Small intestine (tissue), 7 donors: Measurements from ENCODE around the gene NCKIPSD. TPM values are rescaled to one million over a fixed set of nuclear protein-coding genes. Genes with fewer than 3 reads are reported as not detected.
"Not testable (repeated sequence)": the region's sequence is repeated elsewhere in the genome, so short reads cannot be mapped to it uniquely, and the experiment has no call there.

Source experiments
- DNase-seq, 2 donors: peaks; one replicate each; pipeline versions ENCODE4 v3.0.0 to v3.0.0-alpha.2; 2013
- FAIRE-seq: peaks from 2 replicates; lab custom pipeline; 2012; peaks lifted over from hg19 to GRCh38; lab: Jason Lieb, UNC
- H3K27ac ChIP-seq, 3 donors: one replicate each; pipeline ENCODE4 v1.5.1; 2013; ENCODE audit warnings: low read length in 2 of 3, mild to moderate bottlenecking in 2 of 3, control low read depth in 1 of 3, inconsistent platforms in 1 of 3, low read depth in 1 of 3, moderate library complexity in 1 of 3
- H3K27me3 ChIP-seq, 3 donors: one replicate each; pipeline ENCODE4 v1.6.1; 2013; ENCODE audit warnings: low read length in 3 of 3, inconsistent platforms in 1 of 3; ENCODE audit not compliant: control insufficient read depth in 3 of 3, insufficient read depth in 3 of 3
- H3K36me3 ChIP-seq, 3 donors: one replicate each; pipeline ENCODE4 v1.6.1; 2013; ENCODE audit warnings: low read length in 3 of 3, inconsistent platforms in 1 of 3, low read depth in 1 of 3, mild to moderate bottlenecking in 1 of 3, moderate library complexity in 1 of 3; ENCODE audit not compliant: control insufficient read depth in 3 of 3, insufficient read depth in 2 of 3
- H3K4me1 ChIP-seq, 3 donors: one replicate each; pipeline ENCODE4 v1.6.1; 2013; ENCODE audit warnings: low read length in 2 of 3, inconsistent platforms in 1 of 3, low read depth in 1 of 3, mild to moderate bottlenecking in 1 of 3, moderate library complexity in 1 of 3; ENCODE audit not compliant: control insufficient read depth in 3 of 3, insufficient read depth in 2 of 3
- H3K4me3 ChIP-seq, 3 donors: one replicate each; pipeline ENCODE4 v1.5.1; 2013; ENCODE audit warnings: low read length in 3 of 3, control low read depth in 1 of 3, inconsistent platforms in 1 of 3, low read depth in 1 of 3, mild to moderate bottlenecking in 1 of 3, moderate library complexity in 1 of 3
- H3K9me3 ChIP-seq, 2 donors: one replicate each; pipeline ENCODE4 v1.6.1; 2013; ENCODE audit warnings: low read depth in 1 of 2, low read length in 1 of 2; ENCODE audit not compliant: control insufficient read depth in 2 of 2, insufficient read depth in 1 of 2
- WGBS, 3 donors: extraction: QIAGEN DNeasy Blood & Tissue Kit; methylation state at CpG; one replicate each; pipeline ENCODE4 v1.1.7; 2013; 5-methylcytosine and 5-hydroxymethylcytosine counted together
- polyA plus RNA-seq, 4 donors: library from polyadenylated mRNA; stranded (reverse) in 3 of 4; unstranded in 1 of 4; fragments of 200-250 nt in 3 of 4; fragments of 120-200 nt in 1 of 4; gene quantifications; one replicate each; pipeline versions ENCODE4 v1.2.1 to v1.2.3, GENCODE V29; 2013
- donor health status: healthy with polysubstance abuse.
- donor health status: control.
- donor health status: control.
- donor health status: Bipolar disorder and iron deficiency.
- donor health status: healthy.

Gene NCKIPSD
- polyA plus RNA-seq, 4 donors: 8.9 to 16.7 (median 14.5) TPM

DNA sequence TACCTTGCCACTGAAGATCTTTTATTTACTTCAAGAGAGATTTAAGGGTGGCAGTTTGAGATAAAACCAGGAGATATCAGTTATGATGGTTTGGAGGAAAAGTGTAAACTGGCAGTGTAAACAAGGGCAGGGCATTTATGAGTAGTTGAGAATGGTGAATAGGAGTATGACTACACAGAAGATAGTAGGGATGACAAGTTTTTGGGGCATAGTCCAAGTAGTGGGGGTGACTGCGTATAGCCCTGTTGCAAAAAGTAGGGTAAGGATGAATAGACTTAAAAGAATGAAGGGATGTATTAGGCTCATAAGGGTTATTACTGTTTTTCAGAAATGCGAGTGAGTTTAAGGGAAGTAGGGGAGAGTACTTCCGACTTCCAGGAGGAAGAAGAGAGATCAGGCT lies 37.6 kb upstream of the NCKIPSD start:
- H3K27me3 ChIP-seq, H3K36me3 ChIP-seq, H3K9me3 ChIP-seq, H3K4me3 ChIP-seq, H3K4me1 ChIP-seq, FAIRE-seq: not testable (repeated sequence)
- WGBS, 3 donors: 24 to 65% (median 42%) methylated on average over 3 of the region's 3 CpGs
- H3K27ac ChIP-seq: peak overlapping the region in 1 of 3 donors; percentile 8
- peak; percentile 42 to 62 for DNase-seq

DNA sequence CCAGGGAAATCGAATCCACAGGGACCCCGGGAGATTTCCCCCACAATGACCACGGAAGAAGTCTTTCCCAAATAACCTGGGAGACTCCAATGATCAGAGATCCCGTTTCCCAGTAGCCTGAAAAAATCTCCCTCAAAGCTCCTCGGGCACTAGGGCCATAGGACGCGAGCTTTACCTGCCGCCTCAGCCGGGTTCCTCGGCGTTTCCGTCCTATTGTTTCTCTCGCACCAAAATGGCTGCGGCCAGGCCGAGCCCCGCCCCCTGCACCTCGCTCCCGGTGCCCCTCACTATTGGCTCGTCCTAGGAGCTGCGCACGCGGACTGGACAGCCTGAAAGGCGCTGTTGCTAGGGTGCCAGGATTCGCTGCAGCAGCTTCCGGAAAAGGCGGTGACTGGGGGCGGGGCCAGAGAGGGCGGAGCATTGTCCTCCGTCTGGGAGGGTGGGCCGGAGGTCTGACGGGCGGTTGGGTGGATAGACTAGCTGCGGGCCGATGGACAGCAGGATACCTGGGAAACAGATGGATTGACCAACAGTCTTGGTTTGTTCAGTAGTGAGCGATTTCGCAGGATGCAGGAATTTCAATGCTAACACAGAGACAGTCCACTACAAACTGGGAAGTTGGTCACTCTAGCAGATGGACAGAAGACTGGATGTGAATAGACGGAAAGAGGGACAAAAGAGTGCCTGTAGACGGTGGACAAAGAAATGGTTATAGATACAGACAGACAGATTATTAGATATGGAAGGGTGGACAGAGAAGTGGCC lies 31.4 kb upstream of the NCKIPSD start, which contains the start of gene IP6K2:
Gene IP6K2, minus strand, starts transcription at position 240 of the 765 bp plus-strand sequence. CDS start 21,930 bp downstream, outside the sequence.
- H3K4me1 ChIP-seq: peaks cover 0 to 14% (median 4%) of the 10 kb centered on the region in 3 donors
- DNase-seq (peak; percentile 98 to 99), FAIRE-seq (no peak)
- H3K27me3 ChIP-seq: no peaks in the 10 kb centered on the region
- peak within 1 kb of the TSS; percentile 27 to 96 (median 88) for H3K27ac ChIP-seq
- H3K9me3 ChIP-seq: no peaks in the 10 kb centered on the region
- peak within 1 kb of the TSS; percentile 72 to 100 (median 95) for H3K4me3 ChIP-seq
- WGBS, 3 donors: 1 to 2% (median 2%) methylated on average over 38 of the region's 38 CpGs
- H3K36me3 ChIP-seq: peaks cover 0 to 29% (median 2%) of the 10 kb centered on the region in 3 donors

DNA sequence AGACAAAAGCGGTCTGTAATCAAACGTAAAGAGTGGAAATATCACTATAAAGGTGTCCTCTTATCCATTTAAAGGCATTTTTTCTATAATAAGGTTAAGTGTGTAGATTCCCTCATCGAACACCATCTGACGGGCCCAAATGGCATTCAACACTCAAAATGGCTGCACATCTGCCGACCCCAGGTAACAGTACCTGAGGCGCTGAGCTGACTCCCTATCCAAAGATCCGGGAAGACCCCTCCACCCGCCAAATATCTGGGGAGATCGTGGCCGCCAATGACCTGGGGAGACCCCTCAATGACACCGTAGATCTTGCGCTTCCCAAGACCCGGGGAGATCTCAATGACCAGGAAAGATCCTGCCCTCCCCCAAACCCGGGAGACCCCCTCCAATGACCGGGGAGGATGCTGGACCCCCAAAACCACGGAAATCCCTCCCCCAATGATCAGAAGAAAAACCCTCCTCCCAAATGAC lies 30.8 kb upstream of the NCKIPSD start:
- H3K27ac ChIP-seq: peak overlapping the region; percentile 27 to 96 (median 88)
- H3K27me3 ChIP-seq: no peaks in the 10 kb centered on the region
- peak in 1 of 2 donors; percentile 66 for DNase-seq
- no peak for FAIRE-seq
- H3K4me3 ChIP-seq: peak overlapping the region; percentile 72 to 100 (median 95)
- peaks cover 0 to 14% (median 4%) of the 10 kb centered on the region in 3 donors for H3K4me1 ChIP-seq
- H3K36me3 ChIP-seq: peaks cover 0 to 33% (median 4%) of the 10 kb centered on the region in 3 donors
- WGBS, 3 donors: 0% methylated on average over 16 of the region's 16 CpGs
- no peaks in the 10 kb centered on the region for H3K9me3 ChIP-seq

DNA sequence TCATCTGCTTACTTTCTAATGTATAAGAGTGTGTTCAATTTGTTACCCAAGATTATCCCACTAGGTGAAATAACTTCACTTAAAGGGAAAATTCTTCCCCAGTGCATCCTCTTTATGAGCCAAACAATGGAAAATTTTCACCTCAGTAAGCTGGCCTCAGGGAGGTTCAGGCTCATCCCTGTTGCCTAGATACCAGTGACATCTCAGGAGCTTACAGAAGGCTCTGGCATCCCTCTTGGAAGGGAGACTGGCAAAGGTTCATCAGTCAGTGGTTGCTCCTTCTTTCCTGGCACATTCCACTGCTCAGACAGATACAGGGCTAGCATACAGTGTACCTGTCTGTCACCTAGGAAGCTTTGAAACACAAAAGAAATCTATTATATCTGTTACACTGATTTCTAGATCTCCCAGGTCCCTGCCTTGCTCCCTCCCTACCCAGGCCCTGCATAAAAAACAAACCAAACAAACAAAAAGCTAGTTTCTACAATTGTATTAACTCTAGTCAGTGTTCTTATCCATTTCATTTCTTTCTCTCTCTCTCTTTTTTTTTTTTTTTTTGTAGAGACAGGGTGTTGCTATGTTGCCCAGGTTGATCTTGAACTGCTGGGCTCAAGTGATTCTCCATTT lies 29.6 kb upstream of the NCKIPSD start:
- H3K9me3 ChIP-seq: no peaks in the 10 kb centered on the region
- peak in 1 of 2 donors; percentile 23 for DNase-seq
- peak overlapping the region in 1 of 3 donors; percentile 100 for H3K4me3 ChIP-seq
- H3K36me3 ChIP-seq: peaks cover 6 to 44% (median 10%) of the 10 kb centered on the region in 3 donors
- peaks cover 0 to 14% (median 4%) of the 10 kb centered on the region in 3 donors for H3K4me1 ChIP-seq
- no peaks in the 10 kb centered on the region for H3K27me3 ChIP-seq
- no peak for FAIRE-seq
- H3K27ac ChIP-seq: no peak overlapping the region

DNA sequence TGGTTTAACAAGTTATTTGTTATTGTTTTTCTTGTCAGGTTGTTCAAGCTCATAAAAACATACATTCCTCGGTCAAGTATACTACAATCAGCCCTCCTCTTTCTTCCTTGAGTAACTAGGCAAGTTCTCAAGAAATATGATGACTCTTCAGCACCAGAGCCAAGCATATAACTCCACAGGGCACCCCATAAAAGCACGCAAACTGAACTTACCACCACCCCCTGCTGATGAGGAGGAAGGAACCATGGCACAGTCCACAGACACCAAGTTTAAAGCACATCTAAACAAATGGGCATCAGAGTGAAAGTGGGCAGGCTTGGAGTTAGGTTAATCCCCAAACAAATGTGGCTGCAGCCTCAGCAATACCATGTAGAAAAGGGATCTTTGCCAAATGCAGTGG lies 26.0 kb upstream of the NCKIPSD start:
- Histone ChIP-seq H3K36me3 (peaks cover 6 to 71% (median 14%) of the 10 kb centered on the region in 3 donors), H3K4me3 (no peak overlapping the region), H3K9me3 (no peaks in the 10 kb centered on the region), H3K27ac (no peak overlapping the region), H3K4me1 (peaks cover 0 to 14% (median 4%) of the 10 kb centered on the region in 3 donors), H3K27me3 (no peaks in the 10 kb centered on the region)
- no peak for FAIRE-seq
- 67 to 85% (median 83%) methylated on average over 2 of the region's 2 CpGs for WGBS, 3 donors
- DNase-seq: no peak

DNA sequence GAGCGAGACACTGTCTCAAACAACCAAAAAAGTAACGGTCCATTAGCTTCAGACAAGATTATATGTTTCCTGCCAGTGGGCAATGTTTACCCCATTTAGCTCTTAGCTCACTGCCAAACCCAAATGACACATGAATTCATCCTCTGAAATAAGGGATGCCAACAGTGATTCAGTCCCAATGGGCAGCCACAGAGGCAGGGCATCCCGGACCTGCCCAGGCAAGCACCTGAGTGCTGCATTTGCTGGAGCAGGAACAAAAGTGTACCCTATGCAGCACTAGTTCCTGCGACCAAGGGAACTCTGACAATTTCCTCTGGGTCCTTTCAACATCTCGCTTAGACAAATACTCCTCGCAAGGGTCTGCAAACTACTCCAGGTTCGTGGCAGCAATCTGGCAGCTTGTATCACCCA lies 23.3 kb upstream of the NCKIPSD start:
- FAIRE-seq: no peak
- 68 to 81% (median 77%) methylated on average over 7 of the region's 7 CpGs for WGBS, 3 donors

DNA sequence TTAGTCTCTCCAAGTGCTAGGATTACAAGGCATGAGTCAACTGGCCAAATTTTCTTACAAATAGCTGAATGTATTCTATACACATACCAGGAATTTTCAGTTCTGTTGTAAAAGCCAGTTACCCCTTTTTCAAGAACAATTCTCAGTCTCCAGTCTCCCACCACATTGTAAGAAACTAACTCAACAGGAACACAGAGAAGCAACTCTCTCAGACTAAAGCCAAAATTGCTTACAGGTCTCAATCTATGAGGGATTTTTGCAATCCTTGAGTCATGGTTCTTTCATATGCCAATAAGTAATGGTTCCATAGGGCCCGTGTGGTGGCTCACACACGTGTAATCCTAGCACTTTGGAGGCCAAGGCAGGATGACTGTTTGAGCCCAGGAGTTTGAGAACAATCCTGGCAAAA lies 22.8 kb upstream of the NCKIPSD start:
- no peak overlapping the region for H3K4me3 ChIP-seq
- 24 to 60% (median 43%) methylated on average over 2 of the region's 2 CpGs for WGBS, 3 donors
- H3K27ac ChIP-seq: peak overlapping the region in 1 of 3 donors; percentile 2
- FAIRE-seq (no peak), DNase-seq (no peak)
- peaks cover 0 to 9% (median 0%) of the 10 kb centered on the region in 3 donors for H3K4me1 ChIP-seq
- no peaks in the 10 kb centered on the region for H3K27me3 ChIP-seq
- H3K36me3 ChIP-seq: peaks cover 6 to 77% (median 12%) of the 10 kb centered on the region in 3 donors
- no peaks in the 10 kb centered on the region for H3K9me3 ChIP-seq

More for the DNA sequence above, 23.3 kb upstream of the NCKIPSD start:
- Histone ChIP-seq H3K4me1 (peaks cover 0 to 9% (median 0%) of the 10 kb centered on the region in 3 donors), H3K9me3 (no peaks in the 10 kb centered on the region), H3K27ac (peak overlapping the region in 1 of 3 donors; percentile 2), H3K27me3 (no peaks in the 10 kb centered on the region), H3K36me3 (peaks cover 6 to 82% (median 14%) of the 10 kb centered on the region in 3 donors), H3K4me3 (no peak overlapping the region)
- no peak for DNase-seq

DNA sequence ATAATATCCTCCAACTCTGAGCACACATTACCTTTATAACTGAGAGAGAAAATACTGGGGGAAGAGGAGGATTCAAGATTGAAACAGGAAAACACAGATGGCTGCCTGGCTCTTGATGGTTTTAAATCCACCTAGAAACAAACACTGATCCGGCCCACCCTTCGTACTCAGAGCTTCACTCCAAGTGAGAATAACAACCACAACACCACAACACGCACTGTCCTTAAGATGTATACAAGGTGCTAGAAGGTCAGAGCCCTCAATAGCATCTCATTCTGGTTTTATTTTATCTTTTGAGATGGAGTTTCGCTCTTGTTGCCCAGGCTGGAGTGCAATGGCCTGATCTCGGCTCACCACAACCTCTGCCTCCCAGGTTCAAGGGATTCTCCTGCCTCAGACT lies 21.4 kb upstream of the NCKIPSD start:
- FAIRE-seq (no peak), DNase-seq (no peak)
- H3K27ac ChIP-seq: no peak overlapping the region
- 74 to 84% (median 76%) methylated on average over 5 of the region's 5 CpGs for WGBS, 3 donors
- H3K4me3 ChIP-seq: no peak overlapping the region
- H3K36me3 ChIP-seq: peaks cover 6 to 68% (median 12%) of the 10 kb centered on the region in 3 donors
- H3K27me3 ChIP-seq: no peaks in the 10 kb centered on the region
- H3K9me3 ChIP-seq: no peaks in the 10 kb centered on the region
- H3K4me1 ChIP-seq: peaks cover 0 to 3% (median 0%) of the 10 kb centered on the region in 3 donors
